HEK293 (cell line): ENCODE measurements around the gene NFRKB.
A peak's percentile ranks its signal among the peaks of the same experiment; 100 is the strongest.

ENCODE experiments used
- CTCF ChIA-PET: fragments of 350-600 bp; formaldehyde crosslinking; extraction: SDS; loops from one replicate; lab custom pipeline; 2021; ENCODE audit warnings: antibody characterized with exemption; lab: Yijun Ruan, JAX
- POLR2A ChIA-PET: fragments of 300-600 bp; formaldehyde crosslinking; extraction: SDS; loops from one replicate; lab custom pipeline; 2020; ENCODE audit warnings: antibody characterized with exemption, inconsistent platforms; lab: Yijun Ruan, JAX
- H3K27ac ChIP-seq: fragments of 200-500 bp; sonication (Bioruptor generic); 2 replicates; pipeline ENCODE4 v1.5.1; 2014; ENCODE audit warnings: low read depth, low read length, control low read depth, inconsistent platforms; ENCODE audit errors: extremely low read depth
- H3K36me3 ChIP-seq, 2 experiments: fragments of 200-500 bp in 1 of 2; sonication (Bioruptor generic) in 1 of 2; 1 replicate in 1 of 2; 2 replicates in 1 of 2; pipeline ENCODE4 v1.5.1; 2014 to 2017; ENCODE audit warnings: inconsistent platforms in 2 of 2, low read length in 2 of 2; ENCODE audit not compliant: control insufficient read depth in 2 of 2, insufficient read depth in 1 of 2
- H3K4me1 ChIP-seq: fragments of 200-500 bp; sonication (Bioruptor generic); 2 replicates; pipeline ENCODE4 v1.5.1; 2014; ENCODE audit warnings: mild to moderate bottlenecking, low read length, inconsistent platforms; ENCODE audit not compliant: control insufficient read depth, insufficient read depth
- H3K4me3 ChIP-seq: 2 replicates; pipeline ENCODE4 v1.5.1; 2011; ENCODE audit warnings: low read depth, mild to moderate bottlenecking, control low read depth, low read length, moderate library complexity
- H3K9me3 ChIP-seq: fragments of 200-500 bp; sonication (Bioruptor generic); 2 replicates; pipeline ENCODE4 v1.5.1; 2014; ENCODE audit warnings: low read depth, low read length, inconsistent platforms; ENCODE audit not compliant: control insufficient read depth, insufficient read depth
- BCL6B ChIP-seq: fragments of 450-650 bp; formaldehyde crosslinking; IDR thresholded peaks from 2 replicates; pipeline ENCODE4 v1.5.1; 2017; ENCODE audit warnings: missing biosample characterization, missing genetic modification characterization
- GLIS1 ChIP-seq: fragments of 450-650 bp; formaldehyde crosslinking; IDR thresholded peaks from 2 replicates; pipeline ENCODE4 v1.5.1; 2016; ENCODE audit warnings: missing biosample characterization, missing genetic modification characterization
- GLIS2 ChIP-seq: fragments of 450-650 bp; formaldehyde crosslinking; IDR thresholded peaks from 2 replicates; pipeline ENCODE4 v1.5.1; 2016; ENCODE audit warnings: missing biosample characterization, missing genetic modification characterization
- KLF7 ChIP-seq: fragments of 450-650 bp; formaldehyde crosslinking; IDR thresholded peaks from 2 replicates; pipeline ENCODE4 v1.5.1; 2016; ENCODE audit warnings: missing biosample characterization, missing genetic modification characterization, borderline replicate concordance
- OSR2 ChIP-seq: fragments of 450-650 bp; formaldehyde crosslinking; IDR thresholded peaks from 2 replicates; pipeline ENCODE4 v1.5.1; 2016; ENCODE audit warnings: missing biosample characterization, missing genetic modification characterization
- PRDM10 ChIP-seq: fragments of 450-650 bp; formaldehyde crosslinking; IDR thresholded peaks from 2 replicates; pipeline ENCODE4 v1.5.1; 2016; ENCODE audit warnings: missing biosample characterization, missing genetic modification characterization
- SALL2 ChIP-seq: fragments of 450-650 bp; formaldehyde crosslinking; IDR thresholded peaks from 2 replicates; pipeline ENCODE4 v1.5.0; 2017; ENCODE audit warnings: missing biosample characterization, mild to moderate bottlenecking, missing genetic modification characterization, borderline replicate concordance
- SCRT1 ChIP-seq: fragments of 450-650 bp; formaldehyde crosslinking; IDR thresholded peaks from 2 replicates; pipeline ENCODE4 v1.5.1; 2016; ENCODE audit warnings: missing biosample characterization, missing genetic modification characterization, borderline replicate concordance
- SP7 ChIP-seq: fragments of 450-650 bp; formaldehyde crosslinking; IDR thresholded peaks from 2 replicates; pipeline ENCODE4 v1.5.1; 2016; ENCODE audit warnings: missing biosample characterization, missing genetic modification characterization
- WT1 ChIP-seq: fragments of 450-650 bp; formaldehyde crosslinking; IDR thresholded peaks from 2 replicates; pipeline ENCODE4 v1.5.1; 2016; ENCODE audit warnings: missing biosample characterization, missing genetic modification characterization
- ZBTB17 ChIP-seq: fragments of 450-650 bp; formaldehyde crosslinking; IDR thresholded peaks from 2 replicates; pipeline ENCODE4 v1.5.1; 2016; ENCODE audit warnings: missing biosample characterization, missing genetic modification characterization
- ZFP3 ChIP-seq: fragments of 450-650 bp; formaldehyde crosslinking; IDR thresholded peaks from 2 replicates; pipeline ENCODE4 v1.5.1; 2016; ENCODE audit warnings: low read depth, missing biosample characterization, missing genetic modification characterization
- ZFP69B ChIP-seq: fragments of 450-650 bp; formaldehyde crosslinking; IDR thresholded peaks from 2 replicates; pipeline ENCODE4 v1.5.1; 2016; ENCODE audit warnings: missing biosample characterization, missing genetic modification characterization
- ZNF211 ChIP-seq: fragments of 450-650 bp; formaldehyde crosslinking; IDR thresholded peaks from 2 replicates; pipeline ENCODE4 v1.5.1; 2016; ENCODE audit warnings: low read depth, missing biosample characterization, missing genetic modification characterization
- ZNF223 ChIP-seq: fragments of 450-650 bp; formaldehyde crosslinking; IDR thresholded peaks from 2 replicates; pipeline ENCODE4 v1.5.1; 2016; ENCODE audit warnings: missing biosample characterization, missing genetic modification characterization
- ZNF239 ChIP-seq: fragments of 450-650 bp; formaldehyde crosslinking; IDR thresholded peaks from 2 replicates; pipeline ENCODE4 v1.5.1; 2016; ENCODE audit warnings: missing biosample characterization, missing genetic modification characterization
- ZNF341 ChIP-seq: fragments of 450-650 bp; formaldehyde crosslinking; IDR thresholded peaks from 2 replicates; pipeline ENCODE4; 2016; ENCODE audit warnings: low read depth, missing biosample characterization, missing genetic modification characterization
- ZNF510 ChIP-seq: fragments of 450-650 bp; formaldehyde crosslinking; IDR thresholded peaks from 2 replicates; pipeline ENCODE4 v1.5.1; 2018; ENCODE audit warnings: mild to moderate bottlenecking, missing genetic modification characterization, missing biosample characterization; ENCODE audit not compliant: insufficient replicate concordance
- ZNF544 ChIP-seq: fragments of 450-650 bp; formaldehyde crosslinking; IDR thresholded peaks from 2 replicates; pipeline ENCODE4 v1.5.0; 2017; ENCODE audit warnings: missing biosample characterization, missing genetic modification characterization
- ZNF610 ChIP-seq: fragments of 450-650 bp; formaldehyde crosslinking; IDR thresholded peaks from 2 replicates; pipeline ENCODE4 v1.5.1; 2016; ENCODE audit warnings: missing biosample characterization, missing genetic modification characterization, borderline replicate concordance
- ZNF621 ChIP-seq: fragments of 450-650 bp; formaldehyde crosslinking; IDR thresholded peaks from 2 replicates; pipeline ENCODE4 v1.5.1; 2017; ENCODE audit warnings: missing biosample characterization, missing genetic modification characterization
- ZNF623 ChIP-seq: fragments of 450-650 bp; formaldehyde crosslinking; IDR thresholded peaks from 2 replicates; pipeline ENCODE4 v1.5.1; 2016; ENCODE audit warnings: missing biosample characterization, missing genetic modification characterization
- ZNF654 ChIP-seq: fragments of 450-650 bp; formaldehyde crosslinking; IDR thresholded peaks from 2 replicates; pipeline ENCODE4 v1.5.1; 2016; ENCODE audit warnings: low read depth, missing biosample characterization, missing genetic modification characterization
- ZNF747 ChIP-seq: fragments of 450-650 bp; formaldehyde crosslinking; IDR thresholded peaks from 2 replicates; pipeline ENCODE4 v1.5.1; 2016; ENCODE audit warnings: missing biosample characterization, missing genetic modification characterization
- ZNF768 ChIP-seq: fragments of 450-650 bp; formaldehyde crosslinking; IDR thresholded peaks from 2 replicates; pipeline ENCODE4 v1.5.1; 2018; ENCODE audit warnings: missing biosample characterization, mild to moderate bottlenecking, missing genetic modification characterization
- ZNF776 ChIP-seq: fragments of 450-650 bp; formaldehyde crosslinking; IDR thresholded peaks from 2 replicates; pipeline ENCODE4 v1.5.0; 2017; ENCODE audit warnings: missing biosample characterization, missing genetic modification characterization, borderline replicate concordance
- ZNF830 ChIP-seq: fragments of 450-650 bp; IDR thresholded peaks from 2 replicates; pipeline ENCODE4 v1.5.0; 2018; ENCODE audit warnings: missing biosample characterization, missing genetic modification characterization, low read depth, mild to moderate bottlenecking, moderate library complexity
- TF ChIP-seq, protein P1 (sequence below): fragments of 450-650 bp; formaldehyde crosslinking; IDR thresholded peaks from 2 replicates; pipeline ENCODE4 v1.5.1; 2017; ENCODE audit warnings: missing biosample characterization, missing genetic modification characterization

Gene NFRKB

DNA sequence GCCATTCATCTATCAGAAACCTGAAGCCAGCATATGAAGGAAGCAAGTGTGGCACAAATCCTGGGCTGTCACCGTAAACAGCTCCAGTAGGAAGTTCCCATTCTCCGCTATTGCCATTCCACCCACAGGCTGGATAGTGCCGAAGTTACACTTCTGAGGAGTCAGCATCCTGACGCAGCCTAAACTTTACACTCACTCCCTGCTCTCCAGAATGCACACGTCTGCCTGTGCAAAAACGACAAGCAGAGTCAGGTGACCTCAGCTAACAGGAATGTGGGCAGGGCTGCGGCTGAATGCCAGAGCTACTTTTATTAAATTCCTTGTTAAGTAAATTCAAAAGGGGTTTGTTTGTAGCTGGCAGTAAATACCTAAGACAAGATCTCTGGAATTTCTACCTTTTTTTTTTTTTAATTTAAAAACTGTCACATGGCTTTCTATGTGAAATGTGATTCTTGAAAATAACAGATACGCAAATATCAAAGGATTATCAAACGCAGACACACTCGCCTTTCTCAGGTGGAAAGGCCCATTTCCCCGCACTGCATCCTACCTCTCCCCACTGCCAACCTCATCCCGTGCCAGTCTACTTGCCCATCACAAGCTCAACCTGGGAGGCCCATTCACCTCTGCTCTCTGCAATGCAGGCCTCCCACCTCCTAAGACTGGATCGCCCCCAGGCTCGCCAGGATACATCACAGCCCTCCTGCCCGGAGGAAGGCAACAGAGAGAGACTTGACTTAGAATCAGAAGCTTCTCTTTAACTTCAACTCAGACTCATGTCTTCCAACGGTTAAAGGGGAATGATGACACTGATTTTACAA lies 33.5 kb downstream of the NFRKB start:
- peaks cover 3 to 77% of the 10 kb centered on the region in 2 experiments; a peak in 2 of 3 replicates for H3K36me3 ChIP-seq
- CTCF ChIA-PET: interaction anchor here (0.6 to 2.1 kb wide), 4 partner anchors 8 to 95 kb away, joined by 3 to 5 read pairs (median 3); no protein-coding TSS in a partner anchor
- POLR2A ChIA-PET: interaction anchor here (0.6 to 1.5 kb wide), 7 partner anchors 15 to 1043 kb away, joined by 3 to 9 read pairs (median 3); partner anchors contain the start of gene NFRKB
- no peak overlapping the region for H3K4me3 ChIP-seq
- no peak overlapping the region for H3K27ac ChIP-seq
- no peaks in the 10 kb centered on the region for H3K9me3 ChIP-seq
- no peaks in the 10 kb centered on the region for H3K4me1 ChIP-seq
- TF ChIP-seq ZNF654 (no peak), ZNF544 (tag by site-specific recombination) (no peak), ZFP3 (tag by site-specific recombination) (no peak), ZNF239 (tag by site-specific recombination) (no peak), ZNF776 (tag by site-specific recombination) (no peak), ZNF211 (tag by site-specific recombination) (no peak), ZNF621 (no peak), PRDM10 (0 out of 2 replicates have a peak, but pooled peaks have one; percentile 27), ZFP69B (tag by site-specific recombination) (no peak), ZNF223 (tag by site-specific recombination) (no peak), GLIS1 (tag by site-specific recombination) (peak; percentile 35; the same call in 1 of the 2 replicates), ZNF768 (tag by site-specific recombination) (no peak), SALL2 (no peak), SCRT1 (tag by site-specific recombination) (no peak), KLF7 (tag by site-specific recombination) (no peak), ZNF341 (no peak), SP7 (tag by site-specific recombination) (no peak), ZNF747 (no peak), GLIS2 (tag by site-specific recombination) (no peak), BCL6B (no peak), ZBTB17 (tag by site-specific recombination) (no peak), ZNF830 (tag by site-specific recombination) (no peak), ZNF610 (tag by site-specific recombination) (no peak), ZNF623 (tag by site-specific recombination) (no peak), ZNF510 (tag by site-specific recombination) (no peak), OSR2 (tag by site-specific recombination) (no peak), WT1 (0 out of 2 replicates have a peak, but pooled peaks have one; percentile 32)
- TF ChIP-seq, protein P1, sequence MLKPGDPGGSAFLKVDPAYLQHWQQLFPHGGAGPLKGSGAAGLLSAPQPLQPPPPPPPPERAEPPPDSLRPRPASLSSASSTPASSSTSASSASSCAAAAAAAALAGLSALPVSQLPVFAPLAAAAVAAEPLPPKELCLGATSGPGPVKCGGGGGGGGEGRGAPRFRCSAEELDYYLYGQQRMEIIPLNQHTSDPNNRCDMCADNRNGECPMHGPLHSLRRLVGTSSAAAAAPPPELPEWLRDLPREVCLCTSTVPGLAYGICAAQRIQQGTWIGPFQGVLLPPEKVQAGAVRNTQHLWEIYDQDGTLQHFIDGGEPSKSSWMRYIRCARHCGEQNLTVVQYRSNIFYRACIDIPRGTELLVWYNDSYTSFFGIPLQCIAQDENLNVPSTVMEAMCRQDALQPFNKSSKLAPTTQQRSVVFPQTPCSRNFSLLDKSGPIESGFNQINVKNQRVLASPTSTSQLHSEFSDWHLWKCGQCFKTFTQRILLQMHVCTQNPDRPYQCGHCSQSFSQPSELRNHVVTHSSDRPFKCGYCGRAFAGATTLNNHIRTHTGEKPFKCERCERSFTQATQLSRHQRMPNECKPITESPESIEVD (tag by site-specific recombination): no peak
